ENCODE data around the gene C2.

C2 gene

GRCh38 chr6:31956796-31957195, 29.3 kb downstream of the C2 start:
- H3K4me3 ChIP-seq (ENCODE audit: low read depth, low read length), result no peak overlapping the region
- no peak for TF ChIP-seq POLR2A (IDR thresholded peaks at IDR 0.05; ENCODE audit: extremely low read depth, insufficient read length)
- TF ChIP-seq MAX (IDR thresholded peaks at IDR 0.05; ENCODE audit: low read depth, low read length), result no peak
- no peak for TF ChIP-seq MYC (IDR thresholded peaks at IDR 0.05; ENCODE audit: low read depth, low read length)
- TF ChIP-seq CTCF (IDR thresholded peaks at IDR 0.05; ENCODE audit: low read depth, low read length), result no peak
- DNase-seq (ENCODE audit: low read depth), result no peak

- H3K4me3 ChIP-seq (ENCODE audit: low read depth, low read length), result peak overlapping the region; percentile 90
- DNase-seq (ENCODE audit: low read depth), result no peak
- no peak for TF ChIP-seq CTCF (IDR thresholded peaks at IDR 0.05; ENCODE audit: low read depth, low read length)
Observed at GRCh38 chr6:31958412-31958740, 30.9 kb downstream of the C2 start.

GRCh38 chr6:31958741-31959739, 31.5 kb downstream of the C2 start, which contains the start of the genes NELFE and SKIC2:
Gene NELFE (minus strand): TSS chr6:31958971. CDS start chr6:31958446, 525 bp downstream.
Gene SKIC2 (plus strand): TSS chr6:31959175. CDS start chr6:31959193, 18 bp downstream.
- peak within 1 kb of the TSS; percentile 90 for H3K4me3 ChIP-seq (ENCODE audit: low read depth, low read length)
- DNase-seq (ENCODE audit: low read depth), result peak; percentile 99
- TF ChIP-seq POLR2A (IDR thresholded peaks at IDR 0.05; ENCODE audit: extremely low read depth, insufficient read length) (peak; percentile 54), MAX (IDR thresholded peaks at IDR 0.05; ENCODE audit: low read depth, low read length) (peak; percentile 50), MYC (IDR thresholded peaks at IDR 0.05; ENCODE audit: low read depth, low read length) (peak; percentile 64; the same call in 1 of the 2 replicates), CTCF (IDR thresholded peaks at IDR 0.05; ENCODE audit: low read depth, low read length) (no peak)

- no peak overlapping the region for H3K4me3 ChIP-seq (ENCODE audit: low read depth, low read length)
- TF ChIP-seq POLR2A (IDR thresholded peaks at IDR 0.05; ENCODE audit: extremely low read depth, insufficient read length) (no peak), MYC (IDR thresholded peaks at IDR 0.05; ENCODE audit: low read depth, low read length) (no peak), CTCF (IDR thresholded peaks at IDR 0.05; ENCODE audit: low read depth, low read length) (no peak), MAX (IDR thresholded peaks at IDR 0.05; ENCODE audit: low read depth, low read length) (no peak)
- DNase-seq (ENCODE audit: low read depth), result no peak
Observed at GRCh38 chr6:31961616-31962015, 34.1 kb downstream of the C2 start.

- no peak overlapping the region for H3K4me3 ChIP-seq (ENCODE audit: low read depth, low read length)
- DNase-seq (ENCODE audit: low read depth), result no peak
- TF ChIP-seq POLR2A (IDR thresholded peaks at IDR 0.05; ENCODE audit: extremely low read depth, insufficient read length) (no peak), CTCF (IDR thresholded peaks at IDR 0.05; ENCODE audit: low read depth, low read length) (no peak), MYC (IDR thresholded peaks at IDR 0.05; ENCODE audit: low read depth, low read length) (no peak), MAX (IDR thresholded peaks at IDR 0.05; ENCODE audit: low read depth, low read length) (no peak)
Observed at GRCh38 chr6:31963921-31964320, 36.4 kb downstream of the C2 start.
